ENCODE measurements around the gene KMO.

KMO gene

DNA sequence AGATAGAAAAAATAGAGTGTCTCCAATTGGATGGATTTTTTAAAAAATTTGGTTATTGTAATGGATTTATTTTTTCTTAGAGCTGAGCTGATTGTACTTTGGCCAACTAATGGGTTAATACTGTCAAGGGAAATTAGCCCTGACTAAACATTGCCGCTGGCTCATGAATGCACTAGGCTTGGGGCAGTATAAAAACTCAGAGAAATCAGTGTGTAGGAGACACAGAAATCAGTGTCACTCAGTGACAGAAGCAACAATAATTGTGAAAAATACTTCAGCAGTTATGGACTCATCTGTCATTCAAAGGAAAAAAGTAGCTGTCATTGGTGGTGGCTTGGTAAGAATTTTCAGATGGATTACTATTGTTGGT is at the start of gene KMO:
Gene KMO, plus strand, starts transcription at position 217 of the 370 bp plus-strand sequence. Its CDS starts 67 bp downstream, at position 284.
- peak; percentile 74 to 90 (median 90) for DNase-seq

DNA sequence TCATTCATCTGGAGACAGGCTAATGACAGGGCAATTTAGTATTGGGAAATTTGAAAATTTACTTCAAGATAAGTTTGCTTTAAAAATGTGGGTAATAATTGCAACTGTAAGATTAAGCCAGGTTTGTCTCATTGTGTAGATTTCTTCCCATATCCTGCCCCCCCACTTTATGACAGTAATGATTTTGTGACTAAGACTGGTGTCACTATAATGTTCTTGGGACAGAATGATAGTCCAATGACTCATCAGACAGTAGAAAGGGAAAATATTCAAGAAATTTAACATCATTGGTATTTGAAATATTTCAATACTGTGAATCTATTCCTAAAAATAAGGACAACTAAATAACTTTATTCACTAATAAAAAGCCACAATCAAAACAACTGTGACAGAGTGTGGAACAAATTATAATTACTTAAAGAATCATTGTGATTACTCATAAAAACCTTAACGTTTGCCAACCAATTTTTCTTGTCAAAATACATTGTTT is 49.4 kb upstream of the KMO start:
- DNase-seq = peak; percentile 24 to 64 (median 59)

DNA sequence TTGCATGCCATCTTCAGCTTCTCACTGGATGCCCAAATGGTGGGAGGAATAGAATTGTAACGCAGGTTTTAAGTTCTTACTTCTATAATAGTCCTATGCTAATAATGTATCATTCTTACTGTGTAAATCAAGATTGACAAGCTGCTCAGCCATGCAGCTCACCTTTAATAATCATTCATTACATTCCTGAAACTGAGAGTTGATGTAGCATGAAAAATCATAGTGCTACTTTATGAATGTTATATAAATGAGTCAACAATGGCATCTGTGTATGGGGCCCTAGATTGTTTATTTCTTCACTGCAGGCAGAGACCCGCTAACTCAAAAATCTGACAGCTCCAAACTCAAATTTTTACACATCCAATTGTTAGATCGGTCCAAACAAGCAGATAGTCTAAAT is 47.0 kb upstream of the KMO start:
- DNase-seq = no peak

DNA sequence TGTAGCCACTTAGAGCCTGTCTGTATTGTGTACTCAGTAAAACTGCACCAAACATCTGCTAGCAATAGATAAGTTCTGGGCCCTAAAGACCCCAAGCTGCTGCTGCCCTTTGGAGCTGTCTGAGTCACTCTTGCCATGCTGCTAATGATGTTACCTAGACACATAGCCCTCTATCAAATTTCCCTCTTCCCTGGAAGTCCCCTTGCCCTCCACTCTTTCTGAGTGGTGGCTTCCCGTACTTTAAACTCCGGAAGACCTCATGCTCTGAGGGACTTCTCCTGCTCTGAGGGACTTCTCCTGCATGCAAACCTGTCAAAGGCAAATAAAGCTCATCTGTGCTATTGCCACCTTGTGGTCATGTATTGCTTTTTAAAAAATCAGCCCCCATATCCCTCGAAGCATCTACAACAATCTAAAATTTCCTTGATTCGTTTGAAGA is 46.6 kb upstream of the KMO start:
- peak in 1 of 3 donors; percentile 4 for DNase-seq

DNA sequence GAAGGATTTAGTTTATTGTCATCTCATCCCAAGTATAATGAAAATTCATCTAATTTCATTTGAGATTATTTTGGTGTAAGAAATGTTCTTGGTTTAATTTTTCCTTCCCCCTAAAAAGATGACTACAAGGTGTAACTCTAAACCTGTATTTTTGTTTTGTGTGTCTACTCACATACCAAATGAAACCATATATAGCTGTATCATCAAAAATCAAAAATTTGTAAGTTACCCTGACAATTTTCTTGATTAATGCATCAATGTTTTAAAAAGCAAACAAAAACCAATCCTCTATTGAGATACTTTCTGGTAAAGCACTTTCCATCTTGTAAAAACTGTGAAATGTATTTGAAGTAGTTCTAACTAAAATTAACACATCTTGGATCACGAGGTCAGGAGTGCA is 43.4 kb upstream of the KMO start:
- DNase-seq = no peak

DNA sequence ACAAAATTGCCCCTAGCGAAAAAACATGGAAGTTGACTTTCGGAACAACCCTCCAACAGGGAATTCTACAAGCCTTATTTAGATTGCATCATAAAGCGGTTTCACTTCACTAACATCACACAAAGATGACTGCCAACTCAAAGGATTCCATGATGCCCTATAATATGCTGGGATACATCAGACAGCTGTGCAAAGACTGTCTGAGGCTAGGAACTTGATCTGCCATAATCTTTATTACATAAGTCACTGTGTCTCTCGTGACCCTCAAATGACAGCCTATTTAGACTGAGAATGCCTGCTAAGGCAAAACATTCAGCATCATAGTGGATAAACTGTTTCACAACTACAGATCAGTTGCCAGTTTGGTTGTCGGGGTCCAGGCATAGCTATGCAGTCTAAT is 36.4 kb upstream of the KMO start:
- no peak for DNase-seq

DNA sequence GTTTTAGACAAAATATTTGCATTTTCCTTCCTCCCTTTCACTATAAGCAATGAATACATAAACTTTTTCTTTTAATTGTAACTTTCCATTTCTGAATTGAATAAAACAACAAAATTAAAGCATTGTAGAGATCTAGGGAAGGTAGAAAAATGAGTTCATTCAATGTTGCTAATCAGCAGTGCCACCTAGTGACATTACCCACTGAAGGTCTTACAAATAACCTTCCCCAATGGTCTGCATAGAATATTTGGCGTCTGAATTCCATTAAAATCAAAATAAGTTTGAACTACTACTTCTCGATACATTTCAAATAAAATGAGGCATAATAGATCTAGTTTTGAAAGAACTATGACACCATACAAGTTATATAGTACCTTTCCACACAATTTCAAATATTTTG is 32.3 kb upstream of the KMO start:
- DNase-seq = peak in 2 of 3 donors; percentile 13 to 21

DNA sequence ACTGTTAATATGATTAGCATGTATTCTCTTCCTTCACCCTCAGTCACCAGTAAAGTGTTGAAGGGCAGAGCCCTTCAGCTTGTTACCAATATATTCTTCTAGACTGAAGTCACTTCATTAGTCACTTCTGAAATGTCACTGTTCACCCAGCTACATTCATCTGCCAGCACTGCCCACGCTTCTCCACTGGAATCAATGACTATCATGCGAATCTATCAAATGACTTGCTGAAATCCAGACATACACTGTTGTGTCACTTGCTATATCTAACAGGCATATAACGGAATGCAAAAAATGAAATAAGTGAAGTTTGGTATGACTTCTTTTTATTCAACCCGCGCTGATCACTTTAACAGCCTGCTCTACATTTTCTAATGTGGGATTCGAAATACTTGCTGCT is 28.7 kb upstream of the KMO start:
- peak in 2 of 3 donors; percentile 29 to 36 for DNase-seq

DNA sequence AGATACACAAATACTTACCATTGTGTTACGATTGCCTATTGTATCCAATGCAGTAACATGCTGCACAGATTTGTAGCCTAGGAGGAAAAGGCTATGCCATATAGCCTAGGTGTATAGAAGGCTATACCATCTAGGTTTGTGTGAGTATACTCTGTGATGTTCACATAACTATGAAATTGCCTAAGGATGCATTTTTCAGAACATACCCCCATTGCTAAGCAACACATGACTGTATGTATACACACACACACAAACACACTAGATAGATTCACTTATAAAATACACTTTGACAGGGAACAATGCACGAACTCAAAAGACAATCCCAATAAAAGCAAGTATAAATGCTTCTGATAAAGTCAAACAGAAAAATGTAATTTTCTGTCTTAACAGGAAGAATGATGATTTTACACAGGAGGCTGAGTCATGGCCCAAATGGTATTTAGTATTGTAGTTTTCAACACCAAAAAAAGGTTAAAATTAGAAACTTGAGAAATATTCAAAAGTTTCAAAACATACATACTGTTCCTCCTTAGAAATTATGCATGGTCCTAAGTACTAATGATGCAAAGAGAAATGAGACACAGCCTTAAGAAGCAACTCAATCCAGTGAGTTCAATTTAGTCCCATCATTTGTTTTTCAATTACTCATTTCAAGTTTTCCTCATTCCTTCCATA is 24.9 kb upstream of the KMO start:
- DNase-seq = peak; percentile 37 to 79 (median 72)

DNA sequence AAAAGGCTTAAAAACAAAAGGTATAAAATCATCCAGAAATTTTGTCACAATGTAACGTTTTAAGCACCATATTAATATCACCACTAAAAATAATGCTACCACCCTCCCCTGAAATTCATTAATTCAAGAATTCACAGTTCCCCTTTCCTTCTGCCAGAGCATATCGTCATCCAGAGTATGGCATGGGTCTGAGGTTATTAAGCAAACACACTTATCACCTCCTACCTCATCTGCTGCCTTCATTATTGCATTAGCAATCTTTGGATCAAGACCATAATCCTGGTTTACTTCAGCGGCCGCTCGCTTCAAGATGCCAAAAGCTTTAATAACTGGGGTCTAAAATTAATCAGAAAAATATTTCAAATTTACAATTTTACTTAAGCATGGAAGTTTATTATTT is 18.8 kb upstream of the KMO start:
- no peak for DNase-seq

DNA sequence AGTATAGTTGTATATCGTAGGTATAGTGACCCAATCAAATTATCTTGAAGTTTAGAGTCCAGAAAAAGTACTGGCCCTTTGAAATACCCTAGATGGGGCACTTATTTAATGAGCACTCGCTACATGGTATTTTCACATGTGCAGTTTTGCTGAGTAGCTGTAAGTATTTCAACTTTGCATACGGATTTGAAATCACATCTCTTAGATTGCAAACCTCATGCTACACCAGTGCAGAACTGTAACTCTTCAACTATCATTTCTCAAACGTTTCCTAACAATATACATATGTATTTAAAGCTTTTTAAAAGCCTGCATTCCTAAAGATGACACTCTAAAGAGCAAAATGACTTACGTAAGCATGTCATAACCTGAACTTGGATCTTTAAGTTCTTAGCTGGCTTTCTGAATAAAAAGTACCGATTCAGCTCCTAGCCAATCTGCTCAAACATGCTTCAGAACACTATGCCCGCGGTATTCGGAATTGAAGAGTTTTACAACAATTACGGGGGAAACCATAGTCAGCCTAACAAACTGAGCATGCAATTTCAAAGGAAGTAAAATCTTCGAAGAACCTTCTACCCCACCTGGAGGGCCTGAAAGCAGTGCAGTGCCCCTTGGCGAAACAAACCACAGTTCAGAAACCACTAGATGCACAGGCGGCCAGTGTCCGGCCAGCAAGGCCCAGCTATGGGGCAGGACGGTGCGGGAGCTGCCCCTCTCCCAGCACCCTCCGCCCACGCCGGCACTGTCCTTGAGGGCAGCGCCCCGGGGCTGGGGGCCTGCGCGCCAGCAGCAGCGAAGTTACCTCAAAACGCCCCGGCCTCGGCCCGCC is 13.5 kb upstream of the KMO start:
- peak; percentile 48 to 80 (median 54) for DNase-seq

DNA sequence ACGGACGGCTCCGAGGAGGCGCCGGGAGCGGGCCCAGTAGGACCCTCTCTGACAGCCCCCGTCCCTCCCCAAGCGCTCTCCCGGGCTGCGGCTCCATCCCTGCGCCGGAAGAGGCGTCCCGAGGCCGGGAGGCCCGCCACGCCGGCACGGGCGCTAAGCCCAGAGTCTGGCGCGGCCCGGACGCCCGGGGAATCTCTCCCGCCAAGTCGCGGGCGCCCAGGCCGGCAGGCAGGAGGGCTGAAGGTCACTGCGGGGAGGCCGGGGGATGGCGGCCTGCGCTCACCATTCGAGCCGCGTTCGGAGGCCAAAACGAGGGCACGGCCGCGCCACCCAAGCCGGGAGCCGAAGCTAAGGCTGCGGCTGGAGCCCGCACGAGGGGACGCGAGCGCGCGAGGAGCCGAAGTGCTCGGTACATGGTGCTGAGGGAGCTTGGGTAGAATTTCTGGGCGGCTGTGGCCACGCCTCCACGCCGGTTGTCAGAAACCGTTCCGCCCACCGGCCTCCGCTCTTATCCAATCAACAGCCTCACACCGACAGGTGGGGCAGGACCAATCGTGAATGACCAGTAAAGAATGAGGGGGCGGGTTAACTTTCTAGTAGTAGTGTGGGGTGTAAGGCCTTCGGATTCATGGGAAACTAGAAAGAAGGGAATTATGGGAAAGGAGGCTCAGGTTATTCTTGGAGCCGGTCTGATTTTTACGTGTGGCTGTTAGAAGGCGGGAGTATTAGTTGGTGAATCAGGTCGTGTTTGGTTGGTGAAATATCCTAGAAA is 12.7 kb upstream of the KMO start, which contains the start of gene FH:
Gene FH, minus strand, starts transcription at position 448 of the 772 bp plus-strand sequence. Its CDS starts 33 bp downstream, at position 415.
- peak; percentile 97 to 98 (median 98) for DNase-seq

DNA sequence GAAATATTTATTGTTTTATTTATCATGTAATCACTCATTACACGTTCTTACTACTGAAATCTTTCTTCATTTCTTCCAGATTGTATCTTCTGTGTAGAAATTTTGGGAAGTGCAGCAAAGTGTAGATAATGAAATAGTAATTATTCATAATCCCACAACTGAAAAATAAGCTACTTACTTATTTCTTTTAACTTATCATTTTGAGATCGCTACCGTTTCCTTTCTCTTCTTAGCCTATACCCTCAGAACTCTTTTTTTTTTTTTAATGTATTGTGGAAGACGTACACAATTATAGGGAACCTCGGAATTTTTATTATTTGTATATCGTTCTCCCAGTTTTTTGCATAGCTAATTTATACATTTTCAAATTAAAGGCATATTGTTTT is 12.1 kb upstream of the KMO start:
- DNase-seq = peak in 2 of 3 donors; percentile 41 to 42

DNA sequence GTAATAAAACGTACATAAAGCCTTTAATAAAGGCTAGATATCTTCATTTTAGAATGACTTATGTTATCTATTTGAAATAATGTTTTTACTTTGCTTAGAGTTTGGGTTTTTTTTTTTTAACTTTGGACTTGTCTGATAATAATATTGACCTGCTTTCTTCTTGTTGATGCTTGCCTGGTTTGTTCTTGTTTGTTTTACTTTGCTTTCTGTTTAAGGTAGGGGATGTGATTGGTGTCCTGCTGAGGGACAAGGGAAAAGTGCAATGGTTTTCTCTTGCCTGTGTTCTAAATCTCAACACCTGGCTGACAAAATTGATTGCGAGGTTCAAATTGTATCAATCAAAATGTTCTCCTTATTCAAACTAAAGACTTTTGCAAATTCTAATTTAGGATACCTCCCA is 10.5 kb upstream of the KMO start:
- no peak for DNase-seq

DNA sequence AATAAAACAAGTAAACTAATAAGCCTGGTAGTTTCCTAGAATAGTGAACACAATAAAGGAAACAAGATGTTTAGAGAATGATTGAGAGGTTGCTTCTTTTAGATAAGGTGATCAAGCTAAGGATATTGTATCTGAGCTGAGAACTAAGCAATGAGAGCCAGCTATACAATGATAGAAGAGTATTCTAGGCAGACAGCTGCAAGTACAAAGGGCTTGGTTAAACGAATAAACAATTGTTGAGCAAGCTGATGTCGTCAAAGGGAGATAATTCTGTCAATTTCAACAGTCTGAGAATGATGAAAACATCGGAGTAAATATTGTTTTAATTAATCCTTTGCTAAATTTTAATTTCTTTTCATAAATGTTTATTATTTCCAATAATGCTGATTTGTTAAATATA is 7.2 kb upstream of the KMO start:
- no peak for DNase-seq

DNA sequence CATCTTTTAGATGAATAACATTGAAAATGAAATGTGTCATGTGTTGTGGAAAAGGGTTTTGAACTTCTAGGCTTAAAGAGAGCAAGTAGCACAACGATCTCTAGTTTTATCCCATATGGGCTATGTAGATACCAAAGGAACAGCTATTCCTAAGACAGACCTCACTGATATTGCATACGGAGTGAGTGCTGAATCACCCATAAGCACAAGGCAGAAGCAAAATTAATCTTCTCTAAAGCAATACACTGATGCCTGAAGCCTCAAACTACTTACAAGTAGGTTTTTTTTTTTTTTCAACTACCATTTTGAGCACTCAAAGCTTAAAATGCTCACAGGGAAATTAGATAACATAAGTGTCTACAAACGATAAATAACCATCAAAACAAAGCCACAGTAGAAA is 5.0 kb upstream of the KMO start:
- DNase-seq = no peak

DNA sequence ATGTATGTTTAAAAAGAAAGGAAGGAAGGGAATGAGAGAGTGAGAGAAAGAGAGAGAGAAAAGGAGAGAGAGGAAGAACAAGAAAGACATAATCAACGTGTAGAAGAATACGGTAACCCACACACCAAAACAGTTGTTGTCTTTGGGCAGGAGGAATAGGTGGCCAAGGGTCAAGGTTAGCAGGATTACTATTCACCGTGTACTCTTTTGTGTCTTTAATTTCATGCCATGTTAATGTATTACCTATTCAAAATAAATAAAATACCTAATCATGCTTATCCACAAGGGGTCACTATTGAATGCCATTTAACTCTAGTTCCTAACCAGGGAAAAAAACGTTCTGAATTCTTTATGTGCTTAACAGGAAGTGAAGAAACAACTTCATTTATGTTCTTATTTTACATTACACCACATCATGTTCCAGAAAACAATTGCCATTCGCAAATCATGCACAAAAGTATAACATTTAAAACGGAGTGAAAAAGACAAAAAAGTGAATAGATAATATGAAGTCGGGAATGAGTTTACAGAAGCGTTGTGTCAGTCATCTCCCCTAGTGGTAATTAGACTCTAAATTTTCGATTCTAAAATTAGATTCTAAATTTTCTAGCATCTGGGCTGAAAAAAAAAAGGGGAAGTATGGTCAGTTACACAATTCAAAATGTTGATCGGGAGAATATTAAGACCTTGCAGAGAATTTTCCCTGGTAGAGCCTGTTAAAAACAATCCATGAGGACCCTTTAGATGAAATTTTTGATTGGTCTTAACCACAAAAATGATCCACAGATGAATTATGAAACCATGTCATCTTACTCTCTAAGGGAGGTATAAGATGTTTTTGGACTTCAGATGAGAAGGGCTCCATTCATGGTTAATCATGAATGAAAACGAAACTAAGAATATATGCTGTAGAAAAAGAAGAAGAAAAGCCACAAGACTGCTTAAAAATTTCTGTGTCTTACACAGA is 700 bp upstream of the KMO start:
- peak; percentile 74 to 94 (median 92) for DNase-seq

DNA sequence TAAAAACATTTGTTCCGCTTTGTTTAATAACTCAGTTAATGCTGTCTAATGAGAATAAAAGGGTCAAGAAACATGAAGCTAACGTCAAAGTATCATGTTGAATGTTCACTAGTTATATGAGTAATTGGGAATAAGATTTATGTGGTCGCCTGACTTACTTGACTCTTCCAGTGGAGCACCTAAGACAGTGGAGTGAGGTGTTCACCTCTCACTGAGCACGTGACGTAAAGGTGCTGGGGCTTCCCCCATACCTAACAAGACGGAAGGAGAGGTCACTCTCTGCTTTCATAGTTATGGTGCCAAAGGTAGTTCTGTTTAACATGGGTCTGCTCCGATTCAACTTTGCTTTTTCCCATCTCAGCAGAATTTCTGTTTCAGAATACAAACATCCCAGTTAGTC is 686 bp downstream of the KMO start:
- DNase-seq = peak in 1 of 3 donors; percentile 36

DNA sequence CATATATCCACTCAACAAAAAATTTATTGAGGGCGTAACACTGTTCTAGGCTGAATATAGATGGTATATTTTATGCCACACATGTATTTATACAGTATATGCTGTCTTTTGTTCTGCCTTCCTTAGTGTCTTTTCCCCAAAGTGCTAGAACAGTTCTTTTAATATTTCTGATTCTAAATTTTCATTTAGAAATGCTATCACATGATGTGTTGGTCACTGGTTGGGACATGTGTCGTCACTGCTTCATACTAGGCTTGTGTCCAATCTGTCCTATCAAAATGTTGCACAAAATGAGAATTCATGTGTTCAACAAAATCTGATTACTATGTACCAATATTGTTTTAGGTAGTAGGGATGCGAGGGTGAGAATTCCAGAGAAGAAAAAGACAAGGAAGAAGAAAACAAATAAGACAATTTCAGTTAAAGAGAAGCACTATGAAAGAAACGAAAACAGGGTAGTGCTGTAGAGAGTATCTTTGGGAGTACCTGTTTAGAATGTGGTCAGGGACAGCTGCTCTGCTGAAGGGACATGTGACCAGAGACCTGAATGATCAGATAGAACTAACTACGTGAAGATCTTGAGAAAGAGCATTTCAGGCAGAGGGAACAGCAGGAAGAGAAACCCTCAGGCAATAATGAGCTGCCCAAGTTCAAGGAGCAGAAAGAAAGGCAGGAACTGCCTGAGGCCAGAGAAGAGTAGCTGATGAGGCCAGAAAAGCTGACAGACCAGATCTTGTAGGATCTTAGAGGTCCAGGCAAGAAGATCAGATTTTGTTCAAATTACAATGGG is 1.3 kb downstream of the KMO start:
- peak; percentile 73 to 83 (median 80) for DNase-seq

DNA sequence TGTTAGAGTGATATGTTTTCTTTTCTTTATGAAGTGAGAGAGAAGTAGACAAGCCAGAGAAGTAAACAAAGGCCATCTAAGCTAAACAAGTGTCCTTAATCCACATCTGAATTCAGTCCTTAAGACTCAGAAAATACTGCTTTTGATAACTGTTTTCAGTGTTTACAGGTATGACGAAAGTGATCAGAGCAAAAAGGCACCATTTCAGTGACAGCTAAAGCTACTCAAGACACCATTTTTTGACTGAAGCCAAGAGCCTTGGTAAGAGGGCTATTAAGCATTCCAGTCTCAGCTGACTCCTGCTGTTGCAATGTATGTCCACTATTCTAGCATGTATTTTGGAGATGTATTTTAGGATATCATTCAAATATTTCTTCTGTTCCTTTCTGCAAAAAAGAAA is 4.1 kb downstream of the KMO start:
- no peak for DNase-seq

DNA sequence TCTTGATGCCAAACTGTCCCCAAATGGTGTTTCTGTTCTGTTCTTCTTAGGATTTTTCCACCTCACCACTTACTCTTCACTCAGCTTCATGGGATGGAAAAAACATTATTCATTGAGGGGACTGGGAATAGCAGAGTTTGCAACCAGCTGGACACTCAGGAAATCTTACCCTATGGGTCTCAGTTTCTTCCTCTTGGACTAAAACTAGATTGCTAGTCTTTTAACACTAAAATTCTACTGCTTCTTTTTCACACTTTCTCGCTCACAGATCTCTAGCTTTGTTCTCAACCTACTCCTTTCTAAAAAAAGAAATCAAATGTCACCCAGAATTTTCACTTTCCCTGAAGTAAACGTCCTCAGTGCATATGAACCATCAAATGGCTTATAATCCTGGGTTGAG is 4.8 kb downstream of the KMO start:
- DNase-seq = no peak

Measured in suppressor macrophage treated with lipopolysaccharide for 1 hour (primary cell).